HG03439 (cell line): ENCODE data around the gene HLTF.
"Not testable (repeated sequence)": the region's sequence is repeated elsewhere in the genome, so short reads cannot be mapped to it uniquely, and the experiment has no call there.

ENCODE experiments used
- ATAC-seq: cut with Tn5 transposase; IDR thresholded peaks from one replicate; pipeline ENCODE4 v1.9.1; 2021; ENCODE audit warnings: mild to moderate bottlenecking, moderate library complexity; ENCODE audit not compliant: unreplicated experiment

Gene HLTF

GRCh38 chr3:149086232-149086988, at the start of gene HLTF:
HLTF (minus strand) TSS chr3:149086533; CDS start chr3:149086336, 197 bp downstream.
- ATAC-seq: peak; percentile 99

DNA sequence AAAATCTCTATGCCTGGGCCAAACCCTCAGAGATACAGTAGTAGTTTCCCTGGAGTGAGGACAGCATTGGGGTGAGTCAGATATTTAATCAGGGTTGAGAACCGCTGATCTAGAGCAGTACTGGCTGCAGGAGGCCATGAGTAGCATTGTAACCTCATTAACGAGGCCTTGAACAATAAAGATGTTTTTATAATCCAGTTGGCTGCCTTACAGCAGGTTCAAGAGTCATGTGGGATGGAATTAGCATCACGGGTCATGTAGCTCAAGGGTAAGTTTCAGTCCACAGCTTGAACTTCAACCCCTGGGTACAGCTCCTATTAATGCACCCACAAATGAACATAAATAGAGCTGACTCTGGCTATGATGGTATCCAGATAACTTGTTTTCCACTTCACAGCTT, 48.2 kb upstream of the HLTF start:
- ATAC-seq: no peak

DNA sequence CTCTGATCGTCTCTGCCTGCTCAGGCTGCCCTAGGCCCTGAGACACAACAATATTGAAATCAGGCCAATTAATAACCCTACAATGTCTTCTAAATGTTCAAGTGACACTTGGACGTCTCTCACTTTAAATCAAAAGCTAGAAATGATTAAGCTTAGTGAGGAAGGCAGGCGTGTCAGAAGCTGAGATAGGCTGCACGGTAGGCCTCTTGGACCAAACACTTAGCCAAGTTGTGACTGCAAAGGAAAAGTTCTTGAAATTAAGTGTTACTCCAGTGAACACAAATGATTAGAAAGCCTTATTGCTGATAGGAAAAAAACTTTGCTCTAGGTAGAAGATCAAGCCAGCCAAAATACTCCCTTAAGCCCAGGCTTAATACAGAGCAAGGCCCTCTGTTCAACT, 45.3 kb upstream of the HLTF start:
- ATAC-seq: no peak

DNA sequence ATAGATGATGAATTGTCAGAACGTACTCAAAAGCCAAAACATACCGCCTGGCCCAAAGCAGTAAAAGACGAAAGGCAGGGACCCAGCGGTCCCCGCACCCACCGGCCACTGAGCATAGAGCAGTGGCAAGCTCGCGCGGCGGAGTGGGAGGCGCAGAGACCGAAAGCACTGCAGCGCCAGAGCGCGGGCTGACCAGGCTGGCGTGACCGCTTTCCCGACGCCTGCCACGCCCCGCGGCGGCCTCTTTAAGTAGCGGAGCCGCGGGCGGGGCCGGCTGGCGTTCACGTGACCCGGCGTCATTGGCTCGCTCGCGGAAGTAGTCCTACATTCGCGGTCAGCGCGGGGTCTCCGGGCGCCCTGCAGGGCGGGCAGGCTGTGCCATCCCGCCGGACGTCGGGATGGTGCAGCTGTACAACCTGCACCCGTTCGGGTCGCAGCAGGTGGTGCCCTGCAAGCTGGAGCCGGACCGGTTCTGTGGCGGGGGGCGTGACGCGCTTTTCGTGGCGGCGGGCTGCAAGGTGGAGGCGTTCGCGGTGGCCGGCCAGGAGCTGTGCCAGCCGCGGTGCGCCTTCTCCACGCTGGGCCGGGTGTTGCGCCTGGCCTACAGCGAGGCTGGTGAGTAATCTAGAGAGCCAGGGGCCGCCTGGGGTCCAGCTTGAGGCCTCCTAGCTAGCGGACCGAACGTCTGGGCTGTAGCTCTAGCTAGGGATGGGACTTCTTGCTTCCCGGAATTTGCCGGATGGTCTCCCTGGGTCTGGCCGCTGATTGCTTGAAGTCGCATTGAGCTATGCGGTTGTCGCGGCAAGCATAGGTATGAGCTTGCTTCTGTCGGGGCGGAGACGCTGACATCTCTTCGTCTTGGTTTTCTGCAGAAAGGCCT, 43.2 kb upstream of the HLTF start, which contains the start of gene HPS3:
Gene HPS3 (plus strand): TSS at position 313 of the 880 bp plus-strand sequence. CDS start 86 bp downstream, at position 399.
- peak; percentile 95 for ATAC-seq

DNA sequence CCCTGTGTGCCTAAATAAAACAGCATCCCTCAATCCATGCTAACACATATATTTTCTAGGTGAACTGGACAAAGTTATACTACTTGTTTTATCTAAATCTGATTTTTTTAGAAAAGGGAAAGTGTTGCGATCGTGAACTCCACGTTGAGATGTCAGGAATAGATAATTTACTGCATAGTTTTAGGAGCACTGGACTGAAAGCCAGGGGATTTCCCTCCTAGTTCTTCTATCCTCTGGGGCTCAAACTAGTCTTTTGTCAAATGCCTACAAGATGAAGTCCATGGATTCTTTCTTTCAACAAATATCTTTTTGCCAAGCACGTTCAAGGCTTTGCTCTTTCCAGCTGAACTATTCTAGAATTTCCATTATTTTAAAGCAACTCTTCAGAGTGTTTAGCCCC, 42.5 kb upstream of the HLTF start:
- ATAC-seq: no peak

GRCh38 chr3:149122721-149123578, 36.6 kb upstream of the HLTF start:
- ATAC-seq: no peak

DNA sequence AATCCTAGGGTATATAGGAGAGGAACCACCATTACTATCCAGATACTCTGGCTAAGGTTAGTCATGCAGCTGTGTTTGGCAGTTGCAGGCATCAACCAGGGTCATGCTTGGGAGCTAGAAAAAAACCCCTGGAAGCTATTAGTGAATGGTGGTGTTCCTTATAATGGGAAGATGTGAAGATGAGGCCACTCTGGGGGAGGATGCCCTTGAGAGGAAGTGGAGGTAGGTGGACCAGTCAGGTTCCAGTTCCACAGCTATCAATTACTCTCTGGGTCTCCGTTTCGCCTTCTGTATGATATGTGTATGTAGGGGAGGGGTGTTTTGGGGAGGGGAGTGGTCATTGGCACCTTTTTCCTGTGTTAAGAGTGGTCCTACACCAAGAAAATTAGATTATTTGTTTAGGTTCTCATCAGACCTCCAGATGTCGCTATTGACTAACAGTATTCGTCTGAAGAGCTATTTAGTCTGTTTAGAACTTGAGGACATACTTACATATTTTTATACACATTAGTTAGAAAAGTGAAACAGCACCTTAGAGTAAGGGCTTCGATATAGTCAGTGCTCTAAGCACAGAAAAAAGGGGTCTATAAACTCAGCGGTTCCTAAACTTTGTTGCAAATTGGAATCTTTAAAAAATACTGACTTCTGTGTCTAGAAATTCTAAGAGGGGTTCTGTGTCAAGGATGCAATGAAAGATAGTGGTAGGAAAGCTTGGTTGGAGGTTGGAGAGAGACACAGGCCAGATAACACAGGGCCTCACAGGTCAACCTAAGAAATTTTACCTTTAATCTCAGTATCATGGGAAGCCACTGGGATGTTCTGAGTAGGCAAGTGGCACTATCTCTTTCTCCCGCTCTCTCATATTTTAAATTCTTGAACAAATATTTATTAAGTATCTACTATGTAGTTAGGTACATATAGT, 34.0 kb upstream of the HLTF start:
- no peak for ATAC-seq

DNA sequence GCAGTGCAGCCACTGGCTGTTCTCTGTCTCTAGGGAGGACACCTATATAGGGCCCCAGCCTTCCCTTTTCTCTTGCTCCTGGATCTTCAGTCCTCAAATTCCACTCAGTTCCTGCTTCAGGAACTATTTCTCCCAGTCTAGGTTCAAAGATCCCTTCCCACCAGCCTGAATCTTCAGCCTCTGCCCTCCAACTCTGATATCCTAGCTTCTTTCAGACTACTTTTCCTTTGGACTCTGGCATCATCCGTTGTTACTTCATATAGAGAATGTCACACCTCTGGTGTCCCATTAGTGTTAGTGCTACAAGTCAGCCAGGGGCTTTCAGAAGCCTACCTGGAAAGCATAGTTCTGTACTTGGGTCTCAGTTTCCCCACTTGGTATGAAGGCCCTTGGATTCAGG, 33.1 kb upstream of the HLTF start:
- ATAC-seq: no peak

DNA sequence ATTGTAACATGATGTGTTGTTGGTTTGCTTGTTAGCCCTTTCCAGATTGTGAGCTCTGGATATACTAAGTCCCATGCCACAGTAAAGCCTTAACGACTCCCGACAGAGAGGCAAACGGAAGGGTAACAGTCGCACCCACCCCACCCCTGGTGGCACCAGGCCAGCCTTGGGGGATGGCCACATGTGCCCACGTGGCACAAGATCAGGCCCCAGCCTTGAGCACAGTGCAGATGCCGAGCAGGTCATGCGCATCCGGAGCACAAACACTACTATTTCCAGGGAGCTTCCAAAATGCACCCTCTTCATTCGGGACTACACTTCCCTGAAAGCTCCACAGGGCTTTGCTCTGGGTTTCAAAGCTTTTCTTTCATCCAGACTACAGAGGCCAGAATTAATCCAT, 32.4 kb upstream of the HLTF start:
- ATAC-seq: no peak

- no peak for ATAC-seq
These were observed 28.8 kb upstream of the HLTF start for GRCh38 chr3:149115114-149115513.

DNA sequence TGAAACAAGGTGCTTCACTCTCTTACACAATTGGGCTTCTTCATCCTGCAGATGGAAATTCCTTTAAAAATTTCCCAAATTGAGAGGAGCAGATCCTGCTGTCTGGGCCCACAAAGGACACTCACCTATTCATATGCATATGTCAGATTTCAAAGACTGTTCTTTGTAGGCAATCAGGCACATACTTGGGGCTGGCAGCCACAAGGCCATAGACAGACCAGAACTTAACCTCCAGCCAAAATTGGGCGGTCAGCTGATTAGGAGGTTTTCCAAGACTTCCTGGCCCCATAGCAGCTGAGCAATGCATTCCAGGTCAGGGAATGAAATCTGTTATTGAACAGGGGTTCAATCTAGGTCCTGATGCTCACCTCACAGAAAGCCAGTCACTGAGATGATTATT, 28.1 kb upstream of the HLTF start:
- no peak for ATAC-seq

GRCh38 chr3:149104484-149104883, 18.2 kb upstream of the HLTF start:
- no peak for ATAC-seq

- ATAC-seq: no peak
These were observed 15.3 kb upstream of the HLTF start for GRCh38 chr3:149101641-149102040.

DNA sequence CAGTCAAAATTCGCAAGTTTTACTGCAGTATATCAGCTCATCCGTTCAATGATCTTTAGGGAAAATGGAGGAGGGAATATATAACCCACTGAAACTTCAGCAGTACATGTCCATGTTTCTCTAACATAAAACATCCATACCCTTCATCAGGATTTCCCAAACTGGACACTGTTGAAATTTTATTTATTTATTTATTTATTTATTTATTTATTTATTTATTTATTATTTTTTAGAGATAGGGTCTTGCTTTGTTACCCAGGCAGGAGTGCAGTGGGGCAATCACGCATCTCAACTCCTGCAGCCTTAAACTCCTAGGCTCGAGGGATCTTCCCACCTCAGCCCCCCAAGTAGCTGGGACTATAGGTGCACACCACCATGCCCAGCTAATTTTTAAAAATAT, 14.8 kb upstream of the HLTF start:
- ATAC-seq: no peak

GRCh38 chr3:149097987-149098386, 11.7 kb upstream of the HLTF start:
- ATAC-seq: not testable (repeated sequence)

GRCh38 chr3:149095487-149095886, 9.2 kb upstream of the HLTF start:
- ATAC-seq: peak; percentile 90

GRCh38 chr3:149091983-149092382, 5.7 kb upstream of the HLTF start:
- ATAC-seq: no peak

DNA sequence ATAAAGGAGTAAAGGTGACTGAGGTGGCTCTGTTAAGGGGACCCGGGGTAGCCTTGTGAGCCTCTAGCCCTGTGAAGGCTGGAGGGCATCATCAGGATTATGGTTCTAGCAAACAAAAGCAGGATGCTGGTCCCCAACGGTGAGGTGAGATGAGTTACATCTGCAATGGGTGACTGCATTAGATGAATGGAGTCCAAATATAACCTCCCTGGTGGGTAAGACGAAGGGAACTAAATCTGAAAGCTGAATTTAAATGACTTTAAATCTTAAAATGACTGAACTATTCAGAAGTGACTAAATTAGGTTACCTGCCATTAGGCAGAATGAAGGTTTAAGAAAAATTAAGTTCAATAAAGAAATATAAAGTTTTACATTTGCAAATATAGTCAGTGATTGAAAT, 4.6 kb upstream of the HLTF start:
- no peak for ATAC-seq

DNA sequence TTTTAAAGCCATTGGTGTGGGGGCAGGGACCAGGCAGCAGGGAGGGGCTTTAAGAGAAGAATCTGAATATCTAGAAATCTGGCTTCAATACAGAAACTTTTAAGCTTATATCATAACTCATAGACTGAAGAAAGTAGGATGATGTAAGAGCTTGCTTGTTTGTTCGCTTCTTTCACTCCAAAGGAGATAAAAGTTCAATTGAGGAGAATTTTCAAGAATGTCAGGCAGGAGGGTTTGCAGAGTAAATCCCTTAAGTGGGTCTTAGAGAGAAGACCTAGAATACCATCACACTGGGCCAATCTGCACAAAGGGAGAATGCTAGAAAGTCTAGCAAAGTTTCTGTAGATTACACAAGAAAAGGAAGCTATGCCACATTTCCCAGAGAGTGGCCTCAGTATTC, 4.1 kb upstream of the HLTF start:
- no peak for ATAC-seq

DNA sequence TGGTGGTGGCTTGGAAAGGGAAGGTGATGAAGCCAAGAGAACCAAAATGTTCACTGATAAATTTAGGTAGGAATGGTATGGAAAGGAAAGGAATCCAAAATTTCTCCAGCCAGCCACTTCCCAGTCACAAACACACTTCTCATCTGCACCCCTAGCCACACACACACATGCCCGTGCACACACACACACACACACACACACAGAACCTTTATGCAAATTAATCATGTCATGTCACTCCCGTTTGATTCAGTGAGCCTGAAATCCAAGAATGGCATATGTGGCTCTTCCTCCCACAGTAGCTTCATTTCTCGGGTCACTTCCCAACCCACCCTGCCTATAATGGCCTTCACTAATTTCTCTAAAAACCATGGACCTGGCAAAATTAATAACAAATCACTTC, 3.1 kb upstream of the HLTF start:
- ATAC-seq: no peak
